ENCODE data around the gene TPBG.
"Not testable (repeated sequence)": the region's sequence is repeated elsewhere in the genome, so short reads cannot be mapped to it uniquely, and the experiment has no call there.

The TPBG gene

GRCh38 chr6:82376636-82377035, 13.0 kb downstream of the TPBG start:
- DNase-seq: no peak

GRCh38 chr6:82380566-82381185, 17.1 kb downstream of the TPBG start:
- DNase-seq: no peak

- DNase-seq: no peak
Observed at GRCh38 chr6:82381278-82381677, 17.7 kb downstream of the TPBG start.

GRCh38 chr6:82385102-82385501, 21.5 kb downstream of the TPBG start:
- no peak for DNase-seq

- no peak for DNase-seq
Observed at GRCh38 chr6:82385546-82385945, 21.9 kb downstream of the TPBG start.

- DNase-seq: no peak
Observed at GRCh38 chr6:82385961-82386360, 22.3 kb downstream of the TPBG start.

- DNase-seq: not testable (repeated sequence)
Observed at GRCh38 chr6:82394770-82395169, 31.2 kb downstream of the TPBG start.

GRCh38 chr6:82396964-82397751, 33.5 kb downstream of the TPBG start:
- no peak for DNase-seq

- no peak for DNase-seq
Observed at GRCh38 chr6:82397962-82398692, 34.5 kb downstream of the TPBG start.

- DNase-seq: no peak
Observed at GRCh38 chr6:82408952-82409431, 45.4 kb downstream of the TPBG start.

GRCh38 chr6:82410151-82410648, 46.6 kb downstream of the TPBG start:
- DNase-seq: no peak

- DNase-seq: no peak
Observed at GRCh38 chr6:82413868-82414267, 50.3 kb downstream of the TPBG start.

- DNase-seq: no peak
Observed at GRCh38 chr6:82415820-82416219, 52.2 kb downstream of the TPBG start.

GRCh38 chr6:82416346-82416745, 52.7 kb downstream of the TPBG start:
- DNase-seq: no peak
